DMS53 treated with DMSO at 0.1 percent for 48 hours (cell line): ENCODE data around the gene HACD2.

ENCODE experiments used
- DNase-seq: peaks from one replicate; lab custom pipeline; 2025; ENCODE audit not compliant: unreplicated experiment; lab: John Stamatoyannopoulos, UW

The HACD2 gene

GRCh38 chr3:123571973-123572365 lies 12.9 kb downstream of the HACD2 start:
- no peak for DNase-seq

- DNase-seq, result no peak
These were observed 13.4 kb downstream of the HACD2 start for GRCh38 chr3:123571264-123571972.

- DNase-seq, result no peak
These were observed 16.0 kb downstream of the HACD2 start for GRCh38 chr3:123568875-123569274.

- no peak for DNase-seq
These were observed 16.8 kb downstream of the HACD2 start for GRCh38 chr3:123568034-123568433.

GRCh38 chr3:123564056-123564455 lies 20.8 kb downstream of the HACD2 start:
- no peak for DNase-seq

GRCh38 chr3:123562547-123562946 lies 22.3 kb downstream of the HACD2 start:
- DNase-seq, result no peak

GRCh38 chr3:123561188-123561587 lies 23.7 kb downstream of the HACD2 start:
- no peak for DNase-seq

- DNase-seq, result peak; percentile 28
These were observed 25.6 kb downstream of the HACD2 start for GRCh38 chr3:123559040-123559861.

GRCh38 chr3:123553536-123553935 lies 31.3 kb downstream of the HACD2 start:
- DNase-seq, result no peak

GRCh38 chr3:123552768-123553167 lies 32.1 kb downstream of the HACD2 start:
- no peak for DNase-seq

- no peak for DNase-seq
These were observed 32.6 kb downstream of the HACD2 start for GRCh38 chr3:123552095-123552714.

- no peak for DNase-seq
These were observed 36.9 kb downstream of the HACD2 start for GRCh38 chr3:123547881-123548519.

GRCh38 chr3:123546133-123546755 lies 38.6 kb downstream of the HACD2 start:
- DNase-seq, result no peak

- no peak for DNase-seq
These were observed 40.9 kb downstream of the HACD2 start for GRCh38 chr3:123543950-123544349.

GRCh38 chr3:123540285-123540684 lies 44.6 kb downstream of the HACD2 start:
- peak; percentile 29 for DNase-seq

GRCh38 chr3:123536153-123536895 lies 48.5 kb downstream of the HACD2 start:
- DNase-seq, result no peak

GRCh38 chr3:123535580-123535979 lies 49.3 kb downstream of the HACD2 start:
- no peak for DNase-seq

- DNase-seq, result no peak
These were observed 50.6 kb downstream of the HACD2 start for GRCh38 chr3:123534264-123534663.

GRCh38 chr3:123533554-123534159 lies 51.2 kb downstream of the HACD2 start:
- no peak for DNase-seq

GRCh38 chr3:123528130-123528529 lies 56.7 kb downstream of the HACD2 start:
- DNase-seq, result peak; percentile 2
